A204.1 (cell line): Measurements from ENCODE around the gene DBX2.
"Not testable (repeated sequence)": the region's sequence is repeated elsewhere in the genome, so short reads cannot be mapped to it uniquely, and the experiment has no call there.

Experiments
- FAIRE-seq: peaks from 2 replicates; lab custom pipeline; 2012; peaks lifted over from hg19 to GRCh38; lab: Jason Lieb, UNC

Gene DBX2

GRCh38 chr12:45010059-45010458 lies 40.8 kb downstream of the DBX2 start:
- no peak for FAIRE-seq

GRCh38 chr12:45008211-45008610 lies 42.7 kb downstream of the DBX2 start:
- no peak for FAIRE-seq

- no peak for FAIRE-seq
Measured at GRCh38 chr12:44999355-44999754, 51.5 kb downstream of the DBX2 start.

- FAIRE-seq: no peak
Measured at GRCh38 chr12:44993161-44993560, 57.7 kb downstream of the DBX2 start.

- FAIRE-seq: not testable (repeated sequence)
Measured at GRCh38 chr12:44984863-44985262, 66.0 kb downstream of the DBX2 start.

GRCh38 chr12:44979918-44980317 lies 71.0 kb downstream of the DBX2 start:
- no peak for FAIRE-seq

- FAIRE-seq: no peak
Measured at GRCh38 chr12:44976246-44976645, 74.7 kb downstream of the DBX2 start.

- FAIRE-seq: no peak
Measured at GRCh38 chr12:44972746-44973421, 78.0 kb downstream of the DBX2 start.

- FAIRE-seq: no peak
Measured at GRCh38 chr12:44968965-44969364, 81.9 kb downstream of the DBX2 start.
